ENCODE results near the gene SCUBE2.

SCUBE2 gene

GRCh38 chr11:8971196-8971923 lies 120.0 kb downstream of the SCUBE2 start:
- no peak overlapping the region for H3K4me3 ChIP-seq (ENCODE audit: low read depth, low read length)
- no peak for DNase-seq (ENCODE audit: low read depth)
- TF ChIP-seq, protein P1, sequence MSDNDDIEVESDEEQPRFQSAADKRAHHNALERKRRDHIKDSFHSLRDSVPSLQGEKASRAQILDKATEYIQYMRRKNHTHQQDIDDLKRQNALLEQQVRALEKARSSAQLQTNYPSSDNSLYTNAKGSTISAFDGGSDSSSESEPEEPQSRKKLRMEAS (IDR thresholded peaks at IDR 0.05; ENCODE audit: low read depth, low read length), result no peak
- TF ChIP-seq MYC (IDR thresholded peaks at IDR 0.05; ENCODE audit: low read depth, low read length), result no peak
- TF ChIP-seq CTCF (IDR thresholded peaks at IDR 0.05; ENCODE audit: low read depth, low read length), result no peak
- no peak for TF ChIP-seq POLR2A (IDR thresholded peaks at IDR 0.05; ENCODE audit: extremely low read depth, insufficient read length)
